ENCODE data around the gene PRKCE. TPM values are rescaled to one million over a fixed set of nuclear protein-coding genes. Genes with fewer than 3 reads are reported as not detected.

The PRKCE gene
- total RNA-seq, 4 donors from 2014 or later, result 5.9 to 21.2 (median 18.5) TPM

DNA sequence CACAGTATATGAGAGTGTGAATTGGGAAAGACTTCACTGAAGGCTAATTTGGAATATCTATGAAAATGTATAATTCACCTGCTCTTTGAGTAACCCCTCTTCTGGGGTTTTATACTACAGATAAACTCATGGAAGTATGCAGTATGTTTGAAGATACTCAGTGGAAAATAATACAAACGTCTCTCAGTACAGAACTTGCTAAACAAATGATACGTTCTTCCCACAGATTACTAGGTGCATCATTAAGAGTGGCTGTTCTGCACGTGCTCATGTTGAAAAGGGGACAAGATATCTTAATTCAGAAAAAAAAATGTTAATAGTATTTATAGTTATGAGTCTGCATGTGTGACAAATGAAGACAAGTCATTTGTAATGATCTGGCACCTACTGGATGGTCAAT, 575.5 kb downstream of the PRKCE start:
- TF ChIP-seq EP300 (IDR thresholded peaks at IDR 0.05), result no peak
- TF ChIP-seq POLR2AphosphoS5 (IDR thresholded peaks at IDR 0.05), result no peak
- TF ChIP-seq, protein P1, sequence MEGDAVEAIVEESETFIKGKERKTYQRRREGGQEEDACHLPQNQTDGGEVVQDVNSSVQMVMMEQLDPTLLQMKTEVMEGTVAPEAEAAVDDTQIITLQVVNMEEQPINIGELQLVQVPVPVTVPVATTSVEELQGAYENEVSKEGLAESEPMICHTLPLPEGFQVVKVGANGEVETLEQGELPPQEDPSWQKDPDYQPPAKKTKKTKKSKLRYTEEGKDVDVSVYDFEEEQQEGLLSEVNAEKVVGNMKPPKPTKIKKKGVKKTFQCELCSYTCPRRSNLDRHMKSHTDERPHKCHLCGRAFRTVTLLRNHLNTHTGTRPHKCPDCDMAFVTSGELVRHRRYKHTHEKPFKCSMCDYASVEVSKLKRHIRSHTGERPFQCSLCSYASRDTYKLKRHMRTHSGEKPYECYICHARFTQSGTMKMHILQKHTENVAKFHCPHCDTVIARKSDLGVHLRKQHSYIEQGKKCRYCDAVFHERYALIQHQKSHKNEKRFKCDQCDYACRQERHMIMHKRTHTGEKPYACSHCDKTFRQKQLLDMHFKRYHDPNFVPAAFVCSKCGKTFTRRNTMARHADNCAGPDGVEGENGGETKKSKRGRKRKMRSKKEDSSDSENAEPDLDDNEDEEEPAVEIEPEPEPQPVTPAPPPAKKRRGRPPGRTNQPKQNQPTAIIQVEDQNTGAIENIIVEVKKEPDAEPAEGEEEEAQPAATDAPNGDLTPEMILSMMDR (IDR thresholded peaks at IDR 0.05), result no peak
- no peak for TF ChIP-seq POLR2A (IDR thresholded peaks at IDR 0.05)
- ATAC-seq, result no peak
- no peaks in the 10 kb centered on the region for H3K27me3 ChIP-seq
- no peak overlapping the region for H3K27ac ChIP-seq
- H3K9me3 ChIP-seq, result no peaks in the 10 kb centered on the region
- 47% methylated on average over 3 of the region's 3 CpGs for WGBS, 2 donors (ENCODE audit: low coverage in 1 of 2)
- peaks cover 0 to 6% (median 0%) of the 10 kb centered on the region in 3 donors for H3K4me1 ChIP-seq
- no peak overlapping the region for H3K4me3 ChIP-seq
- no peaks in the 10 kb centered on the region for H3K36me3 ChIP-seq

DNA sequence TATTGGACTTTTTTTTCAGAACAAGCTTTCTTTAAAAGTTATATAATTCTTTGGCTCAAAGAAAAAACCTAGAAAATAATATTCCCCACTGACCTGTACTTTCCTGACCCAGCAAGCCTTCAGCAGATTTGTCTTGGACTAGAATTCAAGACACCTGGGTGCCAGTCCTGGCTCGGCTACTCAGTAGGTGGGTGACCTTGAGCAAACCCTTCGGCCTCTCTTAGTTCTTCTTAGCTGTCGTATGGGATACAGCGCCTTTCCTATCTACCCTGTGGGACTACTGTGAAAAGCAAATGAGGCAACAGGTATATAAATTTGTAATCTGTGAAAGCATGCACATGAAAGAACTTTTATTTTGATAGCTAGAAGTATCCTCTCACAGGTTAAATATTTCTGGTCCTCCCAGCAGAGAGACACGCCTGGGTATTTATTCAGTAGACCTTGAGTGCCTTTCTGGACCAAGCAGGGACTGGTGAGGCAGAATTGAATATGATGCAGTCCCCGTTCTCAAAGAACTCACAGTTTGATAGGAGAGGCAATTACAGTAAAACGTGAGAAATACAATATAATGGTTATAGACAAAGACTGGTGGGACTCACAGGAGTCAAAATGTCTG, 576.3 kb downstream of the PRKCE start:
- no peaks in the 10 kb centered on the region for H3K9me3 ChIP-seq
- no peaks in the 10 kb centered on the region for H3K27me3 ChIP-seq
- H3K27ac ChIP-seq, result no peak overlapping the region
- WGBS, 2 donors (ENCODE audit: low coverage in 1 of 2), result 33 to 84% methylated on average over 2 to 7 of the region's 7 CpGs
- H3K36me3 ChIP-seq, result no peaks in the 10 kb centered on the region
- ATAC-seq, result no peak
- H3K4me1 ChIP-seq, result peaks cover 0 to 6% (median 0%) of the 10 kb centered on the region in 3 donors
- TF ChIP-seq POLR2A (IDR thresholded peaks at IDR 0.05) (no peak), EP300 (IDR thresholded peaks at IDR 0.05) (no peak), POLR2AphosphoS5 (IDR thresholded peaks at IDR 0.05) (no peak)
- TF ChIP-seq, protein P1 (IDR thresholded peaks at IDR 0.05), result no peak
- no peak overlapping the region for H3K4me3 ChIP-seq

DNA sequence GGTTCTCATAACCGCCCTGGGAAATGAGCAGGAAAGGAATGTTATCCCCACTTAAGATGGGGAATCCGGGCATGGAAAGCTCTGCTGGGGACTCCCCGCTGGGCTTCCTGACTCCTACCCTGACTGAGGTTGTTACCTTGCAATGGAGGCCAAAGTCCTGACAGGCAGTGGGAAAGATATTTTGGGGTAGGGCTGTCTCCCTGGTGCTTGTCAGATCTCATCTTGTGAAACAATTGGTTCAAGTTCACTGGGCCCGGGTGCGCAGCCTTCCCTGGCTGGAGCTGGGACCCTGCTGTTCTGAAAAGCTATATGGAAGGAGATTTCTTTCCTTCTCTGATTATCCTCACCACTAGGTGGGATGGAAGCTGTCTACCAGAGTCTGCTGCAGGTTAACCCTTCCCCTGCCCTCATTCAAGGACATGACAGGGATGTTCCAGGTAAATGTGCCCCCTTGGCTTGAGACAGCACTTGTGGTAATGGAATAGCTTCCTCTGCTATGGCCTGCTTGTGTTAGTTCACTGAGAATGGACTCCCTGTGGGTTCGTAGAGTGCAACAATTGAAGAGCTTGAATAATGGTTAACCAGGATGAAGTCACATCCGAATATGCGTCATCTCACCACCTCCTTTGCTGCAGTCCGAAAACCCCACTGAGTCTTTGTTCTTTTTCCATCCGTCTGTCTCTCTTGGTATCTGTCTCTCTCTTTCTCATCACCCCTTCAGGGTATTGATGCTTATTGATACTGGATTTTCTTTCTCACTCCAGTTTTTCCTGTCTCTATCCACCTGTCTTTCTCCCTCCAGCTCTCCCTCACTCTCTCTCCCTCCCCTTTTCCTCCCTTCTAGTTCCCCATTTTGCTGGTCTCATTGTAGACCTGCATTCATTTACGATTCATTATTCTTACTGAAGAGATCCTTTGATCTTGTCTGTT, 577.9 kb downstream of the PRKCE start:
- H3K4me1 ChIP-seq, result peaks cover 0 to 6% (median 0%) of the 10 kb centered on the region in 3 donors
- TF ChIP-seq POLR2AphosphoS5 (IDR thresholded peaks at IDR 0.05) (no peak), EP300 (IDR thresholded peaks at IDR 0.05) (no peak), POLR2A (IDR thresholded peaks at IDR 0.05) (no peak)
- TF ChIP-seq, protein P1 (IDR thresholded peaks at IDR 0.05), result no peak
- 71 to 78% methylated on average over 8 of the region's 11 CpGs for WGBS, 2 donors (ENCODE audit: low coverage in 1 of 2)
- no peaks in the 10 kb centered on the region for H3K9me3 ChIP-seq
- H3K36me3 ChIP-seq, result no peaks in the 10 kb centered on the region
- H3K4me3 ChIP-seq, result no peak overlapping the region
- no peaks in the 10 kb centered on the region for H3K27me3 ChIP-seq
- ATAC-seq, result no peak
- H3K27ac ChIP-seq, result no peak overlapping the region

DNA sequence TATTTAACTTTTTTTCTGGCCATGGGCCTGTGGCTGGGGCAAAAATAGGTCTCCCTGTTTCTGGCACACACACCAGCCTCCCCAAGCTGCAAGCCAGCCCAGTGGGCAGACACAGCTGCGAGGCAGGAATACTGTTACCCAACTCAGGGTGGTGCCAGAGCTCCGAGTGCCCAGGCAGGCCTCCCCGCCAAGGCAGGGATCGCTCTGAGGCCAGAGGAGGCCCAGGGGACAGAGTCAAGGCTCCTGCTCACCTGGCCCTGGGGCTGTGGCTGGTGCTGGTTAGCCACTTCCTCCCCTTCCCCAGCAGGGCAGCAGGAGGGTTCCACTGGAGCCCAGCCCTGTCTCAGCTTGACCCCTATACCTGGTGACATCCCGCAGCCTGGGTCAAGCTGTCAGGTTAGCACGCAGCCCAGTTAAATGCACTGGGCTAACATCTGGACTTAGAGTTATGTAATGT, 578.7 kb downstream of the PRKCE start:
- H3K4me3 ChIP-seq, result no peak overlapping the region
- H3K9me3 ChIP-seq, result no peaks in the 10 kb centered on the region
- H3K27ac ChIP-seq, result no peak overlapping the region
- no CpG with 5 or more reads among the region's 6 CpGs for WGBS, 2 donors (ENCODE audit: low coverage in 1 of 2)
- no peaks in the 10 kb centered on the region for H3K27me3 ChIP-seq
- H3K36me3 ChIP-seq, result no peaks in the 10 kb centered on the region
- no peak for ATAC-seq
- TF ChIP-seq, protein P1 (IDR thresholded peaks at IDR 0.05), result peak in 1 of 4 experiments; percentile 13
- no peak for TF ChIP-seq POLR2A (IDR thresholded peaks at IDR 0.05)
- peaks cover 0 to 6% (median 0%) of the 10 kb centered on the region in 3 donors for H3K4me1 ChIP-seq
